ENCODE data around the gene SCAF1. TPM values are rescaled to one million over a fixed set of nuclear protein-coding genes. Genes with fewer than 3 reads are reported as not detected.
A peak's percentile ranks its signal among the peaks of the same experiment; 100 is the strongest.

The SCAF1 gene
- total RNA-seq, 1 donor from 2014 or later, result 19.5 TPM

GRCh38 chr19:49685845-49686332 lies 43.9 kb downstream of the SCAF1 start:
- no peak for DNase-seq

DNA sequence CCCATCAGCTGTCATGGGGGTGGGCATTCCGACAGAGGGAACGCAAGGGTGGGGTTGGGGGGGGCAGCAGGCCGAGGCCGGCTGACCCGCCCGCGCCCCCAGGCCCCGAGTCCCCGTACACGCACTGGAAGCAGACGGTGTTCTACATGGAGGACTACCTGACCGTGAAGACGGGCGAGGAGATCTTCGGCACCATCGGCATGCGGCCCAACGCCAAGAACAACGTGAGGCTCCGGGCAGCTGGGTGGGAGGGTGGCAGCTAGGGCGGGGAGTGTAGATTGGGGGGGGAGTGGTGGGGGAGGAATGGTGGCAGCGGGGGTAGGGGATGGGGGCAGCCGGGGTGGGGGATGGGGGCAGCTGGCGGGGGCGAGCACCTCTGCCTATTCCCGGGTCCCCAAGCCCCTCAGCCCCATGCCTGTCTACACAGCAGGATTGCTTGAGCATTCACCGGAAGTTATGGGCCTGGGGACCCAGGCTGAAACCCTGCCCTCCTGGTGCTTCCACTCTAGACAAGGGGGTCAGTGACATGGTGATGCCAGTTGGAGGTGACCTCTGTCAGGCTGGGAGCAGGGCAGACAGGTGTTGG lies 44.6 kb downstream of the SCAF1 start:
- no peak for DNase-seq

DNA sequence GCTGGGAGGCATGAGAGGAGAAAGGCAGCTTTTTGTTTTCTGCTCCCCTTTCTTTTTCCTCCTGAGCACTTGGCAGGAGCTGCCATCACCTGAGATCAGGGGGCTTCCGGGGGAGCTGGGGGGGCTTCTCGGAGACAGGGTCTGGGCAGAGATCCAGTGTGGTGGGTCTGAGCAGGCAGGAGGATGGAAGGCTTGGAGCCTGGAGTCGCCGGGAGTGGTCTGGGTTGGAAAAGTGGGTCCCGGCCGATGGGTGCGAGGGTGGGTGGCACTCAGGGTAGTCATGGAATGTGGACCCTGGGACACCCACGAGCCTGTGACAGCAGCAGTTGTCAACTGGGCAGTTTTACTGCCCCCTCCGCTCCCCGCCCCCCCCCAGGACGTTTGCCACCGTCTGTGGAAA lies 45.1 kb downstream of the SCAF1 start:
- DNase-seq, result no peak

- no peak for DNase-seq
Measured at GRCh38 chr19:49687566-49688316, 45.7 kb downstream of the SCAF1 start.

DNA sequence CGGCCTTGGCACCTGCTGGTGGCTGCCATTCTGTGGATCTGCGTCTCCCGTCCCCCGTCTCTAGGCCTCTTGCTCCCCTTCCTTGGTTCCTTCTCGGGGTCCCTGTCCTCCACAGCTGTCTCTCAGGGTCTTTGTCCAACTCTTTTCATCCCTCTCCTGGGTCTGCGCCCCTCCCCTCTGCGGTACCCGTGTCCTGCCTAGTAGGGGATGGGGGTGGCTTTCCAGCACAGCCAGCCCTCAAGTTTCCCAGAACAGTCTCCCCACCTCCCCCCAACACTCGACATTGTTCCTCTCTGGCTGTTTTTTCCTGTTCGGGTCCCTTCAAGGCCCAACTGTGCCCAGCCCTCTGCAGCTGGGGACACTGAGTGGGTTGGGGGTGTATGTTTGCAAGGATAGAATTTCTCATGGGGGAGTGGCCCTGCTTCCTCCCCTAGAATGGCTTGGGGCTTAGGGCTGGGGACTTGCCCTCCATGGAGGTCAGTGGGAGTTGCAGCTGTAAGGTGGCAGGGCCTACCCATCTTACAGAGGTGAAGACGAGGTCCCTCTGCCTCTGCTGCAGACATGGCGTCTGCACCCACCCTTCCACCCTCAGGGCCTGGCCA lies 46.6 kb downstream of the SCAF1 start:
- DNase-seq, result no peak

DNA sequence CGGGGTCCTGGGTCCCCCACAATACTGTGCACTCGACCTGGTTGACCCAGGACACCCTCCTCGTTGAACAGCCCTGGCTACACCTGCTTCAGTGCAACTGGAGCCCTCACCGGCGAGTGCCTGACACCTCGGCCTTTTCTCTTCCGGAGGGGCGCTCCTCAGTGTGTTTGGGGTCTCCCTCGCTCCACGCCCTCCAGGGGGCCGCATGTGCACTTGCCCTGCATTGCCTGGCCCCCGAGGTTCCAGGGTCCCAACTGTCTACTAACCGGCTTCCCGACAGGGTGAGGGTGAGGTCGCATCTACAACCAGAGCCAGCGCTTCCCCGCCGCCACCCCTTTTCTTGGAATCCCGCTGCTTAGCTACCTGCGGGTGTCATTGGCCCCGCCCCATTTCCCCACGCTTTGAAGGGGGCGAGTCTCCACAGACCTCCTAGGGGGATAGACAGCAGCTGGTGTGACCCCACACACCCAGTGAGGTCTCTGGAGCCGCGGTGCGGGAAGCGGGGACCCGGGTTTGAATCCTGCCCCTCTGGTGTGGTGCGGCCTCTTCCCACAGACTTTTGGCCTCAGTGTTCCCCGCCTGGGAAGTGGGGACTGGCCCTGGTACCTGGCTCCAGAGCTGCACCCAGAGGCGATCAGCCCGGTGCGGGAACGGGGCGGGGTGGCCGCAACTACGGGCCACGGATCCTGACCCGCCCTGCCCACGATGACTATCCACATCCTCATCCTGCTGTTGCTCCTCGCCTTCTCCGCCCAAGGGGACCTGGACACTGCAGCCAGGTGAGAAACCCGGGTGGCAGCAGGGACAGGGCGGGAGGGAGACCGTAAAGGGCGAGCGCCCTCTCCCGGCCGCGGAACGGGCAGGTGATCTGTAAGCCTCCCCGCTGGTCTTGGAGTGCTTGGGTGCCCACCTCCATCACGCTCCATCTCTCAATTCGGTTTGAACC lies 47.4 kb downstream of the SCAF1 start, which contains the start of gene ADM5:
Gene ADM5, plus strand, starts transcription at position 462 of the 946 bp plus-strand sequence. Its CDS starts 244 bp downstream, at position 706.
- peak; percentile 54 for DNase-seq

- DNase-seq, result no peak
Measured at GRCh38 chr19:49690079-49690655, 48.2 kb downstream of the SCAF1 start.

- DNase-seq, result peak; percentile 93
Measured at GRCh38 chr19:49690656-49691242, 48.7 kb downstream of the SCAF1 start, which contains the start of gene CPT1C. TSS of gene CPT1C (plus strand) at chr19:49691116. CDS start at chr19:49692253, 1,137 bp downstream.

DNA sequence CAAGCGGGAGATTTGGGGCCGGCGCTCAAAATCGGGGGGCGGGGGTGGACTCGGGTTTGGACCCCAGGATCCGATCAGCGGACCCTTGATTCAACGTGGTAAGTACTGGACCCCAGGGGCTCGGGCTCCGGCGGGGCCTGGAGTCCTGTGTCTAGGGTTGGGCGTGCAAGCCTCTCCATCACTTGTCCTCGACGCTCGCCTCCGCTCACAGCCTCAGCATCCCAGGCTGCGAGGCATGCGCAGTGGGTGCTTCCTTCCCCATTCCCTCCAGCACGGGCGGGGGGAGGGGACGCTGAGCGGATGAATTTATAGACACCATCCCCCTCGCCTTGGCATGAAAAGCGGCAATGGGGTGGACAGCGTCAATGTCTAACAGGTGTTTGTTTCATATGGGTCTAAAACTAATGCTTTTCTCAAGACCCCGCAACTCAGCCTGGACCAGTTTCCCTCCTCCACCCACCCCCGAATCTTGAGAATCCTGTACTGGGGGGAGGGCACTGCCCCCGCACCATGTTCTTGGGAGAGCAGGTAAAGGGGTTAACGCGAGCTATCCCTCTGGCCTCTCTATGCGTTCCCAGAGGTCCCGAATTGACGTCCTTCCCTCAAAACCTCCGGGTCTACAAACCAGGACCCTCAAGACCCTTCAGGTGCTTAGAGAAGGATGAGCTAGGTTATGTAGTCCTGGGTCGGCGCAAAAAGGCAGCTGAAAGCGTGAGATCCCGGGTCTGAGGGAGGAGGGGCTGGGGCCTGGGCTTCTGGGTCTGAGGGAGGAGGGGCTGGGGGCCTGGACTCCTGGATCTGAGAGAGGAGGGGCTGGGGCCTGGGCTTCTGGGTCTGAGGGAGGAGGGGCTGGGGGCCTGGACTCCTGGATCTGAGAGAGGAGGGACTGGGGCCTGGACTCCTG lies 49.5 kb downstream of the SCAF1 start:
- peak; percentile 88 for DNase-seq

GRCh38 chr19:49692147-49692506 lies 50.1 kb downstream of the SCAF1 start:
- DNase-seq, result no peak

- DNase-seq, result no peak
Measured at GRCh38 chr19:49696115-49696514, 54.1 kb downstream of the SCAF1 start.

GRCh38 chr19:49696865-49697264 lies 54.9 kb downstream of the SCAF1 start:
- DNase-seq, result no peak

GRCh38 chr19:49699364-49699763 lies 57.4 kb downstream of the SCAF1 start:
- DNase-seq, result no peak

DNA sequence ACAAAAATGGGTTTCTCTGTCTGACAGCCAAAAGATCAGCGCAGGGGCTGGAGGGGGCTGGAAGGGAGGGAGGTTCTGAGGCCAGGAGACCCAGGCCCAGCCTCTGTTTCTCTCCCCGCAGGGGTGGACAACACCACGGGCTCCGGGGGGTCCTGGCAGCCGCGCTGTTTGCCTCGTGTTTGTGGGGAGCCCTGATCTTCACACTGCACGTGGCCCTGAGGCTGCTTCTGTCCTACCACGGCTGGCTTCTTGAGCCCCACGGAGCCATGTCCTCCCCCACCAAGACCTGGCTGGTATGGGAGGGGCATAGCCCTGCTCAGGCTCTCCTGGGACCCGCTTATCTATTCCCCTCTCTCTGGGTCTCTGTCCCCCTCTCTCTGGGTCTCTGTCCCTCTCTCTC lies 58.6 kb downstream of the SCAF1 start:
- no peak for DNase-seq

- no peak for DNase-seq
Measured at GRCh38 chr19:49701271-49701786, 59.3 kb downstream of the SCAF1 start.

- no peak for DNase-seq
Measured at GRCh38 chr19:49704888-49705642, 63.1 kb downstream of the SCAF1 start.

DNA sequence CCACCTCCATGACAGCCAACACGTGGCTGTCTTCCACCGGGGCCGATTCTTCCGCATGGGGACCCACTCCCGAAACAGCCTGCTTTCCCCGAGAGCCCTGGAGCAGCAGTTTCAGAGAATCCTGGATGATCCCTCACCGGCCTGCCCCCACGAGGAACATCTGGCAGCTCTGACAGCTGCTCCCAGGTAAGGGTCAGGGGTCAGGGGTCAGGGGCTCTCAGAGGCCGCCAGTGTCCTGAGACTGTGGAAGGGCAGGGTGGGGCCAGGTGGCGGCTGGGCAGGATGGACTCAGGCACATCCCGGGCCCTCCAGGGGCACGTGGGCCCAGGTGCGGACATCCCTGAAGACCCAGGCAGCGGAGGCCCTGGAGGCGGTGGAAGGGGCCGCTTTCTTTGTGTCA lies 63.9 kb downstream of the SCAF1 start:
- no peak for DNase-seq

Measured in tongue (tissue), 2 donors.